BLaER1 treated with 17β-estradiol and CSF1 and Interleukin-3, amounts not matched to agents 10 nM and 100 nM (cell line): ENCODE measurements around the gene PTPRM.

Experiments used
- H3K27ac ChIP-seq, 11 experiments: shearing (Covaris generic); formaldehyde crosslinking; 2 replicates each; pipeline ENCODE4 v1.8.1; 2022
- H3K27me3 ChIP-seq, 11 experiments: shearing (Covaris generic); formaldehyde crosslinking; 2 replicates each; pipeline ENCODE4 v1.8.1; 2022
- H3K36me3 ChIP-seq, 11 experiments: shearing (Covaris generic); formaldehyde crosslinking; 2 replicates each; pipeline ENCODE4 v1.8.1; 2022
- H3K4me1 ChIP-seq, 10 experiments: shearing (Covaris generic); formaldehyde crosslinking; 2 replicates each; pipeline ENCODE4 v1.8.1; 2022
- H3K4me2 ChIP-seq, 11 experiments: shearing (Covaris generic); formaldehyde crosslinking; 2 replicates each; pipeline ENCODE4 v1.8.1; 2022
- H3K4me3 ChIP-seq, 10 experiments: shearing (Covaris generic); formaldehyde crosslinking; 2 replicates each; pipeline ENCODE4 v1.8.1; 2022
- H3K9ac ChIP-seq, 11 experiments: shearing (Covaris generic); formaldehyde crosslinking; 2 replicates each; pipeline ENCODE4 v1.8.1; 2022
- H3K9me3 ChIP-seq, 11 experiments: shearing (Covaris generic); formaldehyde crosslinking; replicated peaks in 1 of 11; 2 replicates each; pipeline ENCODE4 v1.8.1; 2022
- H4K20me1 ChIP-seq, 11 experiments: shearing (Covaris generic); formaldehyde crosslinking; 2 replicates each; pipeline ENCODE4 v1.8.1; 2022
- Cebpa-rat ChIP-seq, 11 experiments: shearing (Covaris generic); IDR thresholded peaks; 2 replicates each; pipeline ENCODE4 v1.8.1; 2022

The PTPRM gene

GRCh38 chr18:7678801-7679200 is 111.7 kb downstream of the PTPRM start:
- Histone ChIP-seq H4K20me1 (no peaks in the 10 kb centered on the region; a peak in 1 of 22 replicates), H3K36me3 (no peaks in the 10 kb centered on the region), H3K4me1 (0 out of 20 replicates have a peak, but pooled peaks cover 0 to 6% (median 0%) of the 10 kb centered on the region in 10 experiments), H3K27ac (no peak overlapping the region), H3K4me3 (no peak overlapping the region), H3K9ac (no peak overlapping the region), H3K9me3 (no peaks in the 10 kb centered on the region), H3K27me3 (no peaks in the 10 kb centered on the region), H3K4me2 (no peak overlapping the region)
- no peak for TF ChIP-seq Cebpa-rat (IDR thresholded peaks at IDR 0.05)

- Histone ChIP-seq H3K4me2 (peak overlapping the region in 3 of 11 experiments; percentile 4 to 15 (median 5); a peak in 2 of 22 replicates), H3K36me3 (no peaks in the 10 kb centered on the region), H3K9ac (no peak overlapping the region), H3K4me1 (0 out of 20 replicates have a peak, but pooled peaks cover 0 to 6% (median 0%) of the 10 kb centered on the region in 10 experiments), H3K27ac (no peak overlapping the region), H4K20me1 (no peaks in the 10 kb centered on the region; a peak in 1 of 22 replicates), H3K4me3 (no peak overlapping the region), H3K27me3 (no peaks in the 10 kb centered on the region), H3K9me3 (no peaks in the 10 kb centered on the region)
- no peak for TF ChIP-seq Cebpa-rat (IDR thresholded peaks at IDR 0.05)
Observed at GRCh38 chr18:7681298-7681697, 114.2 kb downstream of the PTPRM start.

GRCh38 chr18:7682321-7682720 is 115.2 kb downstream of the PTPRM start:
- no peak overlapping the region for H3K27ac ChIP-seq
- no peaks in the 10 kb centered on the region for H3K27me3 ChIP-seq
- no peaks in the 10 kb centered on the region for H3K36me3 ChIP-seq
- 0 out of 20 replicates have a peak, but pooled peaks cover 0 to 6% (median 0%) of the 10 kb centered on the region in 10 experiments for H3K4me1 ChIP-seq
- H4K20me1 ChIP-seq: no peaks in the 10 kb centered on the region; a peak in 1 of 22 replicates
- TF ChIP-seq Cebpa-rat (IDR thresholded peaks at IDR 0.05): no peak
- H3K4me3 ChIP-seq: no peak overlapping the region
- no peak overlapping the region for H3K4me2 ChIP-seq
- H3K9me3 ChIP-seq: no peaks in the 10 kb centered on the region
- no peak overlapping the region for H3K9ac ChIP-seq

- Histone ChIP-seq H3K9ac (no peak overlapping the region), H3K4me2 (no peak overlapping the region), H3K4me1 (0 out of 20 replicates have a peak, but pooled peaks cover 0 to 6% (median 0%) of the 10 kb centered on the region in 10 experiments), H3K27ac (no peak overlapping the region), H4K20me1 (no peaks in the 10 kb centered on the region; a peak in 1 of 22 replicates), H3K27me3 (no peaks in the 10 kb centered on the region), H3K36me3 (no peaks in the 10 kb centered on the region), H3K9me3 (no peaks in the 10 kb centered on the region), H3K4me3 (no peak overlapping the region)
- no peak for TF ChIP-seq Cebpa-rat (IDR thresholded peaks at IDR 0.05)
Observed at GRCh38 chr18:7683753-7684152, 116.6 kb downstream of the PTPRM start.

- no peaks in the 10 kb centered on the region for H3K27me3 ChIP-seq
- no peak overlapping the region for H3K4me2 ChIP-seq
- no peaks in the 10 kb centered on the region; a peak in 1 of 22 replicates for H4K20me1 ChIP-seq
- H3K9me3 ChIP-seq: no peaks in the 10 kb centered on the region
- H3K36me3 ChIP-seq: no peaks in the 10 kb centered on the region
- H3K27ac ChIP-seq: no peak overlapping the region
- H3K4me1 ChIP-seq: 0 out of 20 replicates have a peak, but pooled peaks cover 0 to 6% (median 0%) of the 10 kb centered on the region in 10 experiments
- H3K4me3 ChIP-seq: no peak overlapping the region
- no peak for TF ChIP-seq Cebpa-rat (IDR thresholded peaks at IDR 0.05)
- H3K9ac ChIP-seq: no peak overlapping the region
Observed at GRCh38 chr18:7684357-7684756, 117.2 kb downstream of the PTPRM start.

- H3K27me3 ChIP-seq: no peaks in the 10 kb centered on the region
- H3K9me3 ChIP-seq: no peaks in the 10 kb centered on the region
- no peaks in the 10 kb centered on the region for H3K36me3 ChIP-seq
- no peak for TF ChIP-seq Cebpa-rat (IDR thresholded peaks at IDR 0.05)
- H3K27ac ChIP-seq: no peak overlapping the region
- H3K4me1 ChIP-seq: 0 out of 20 replicates have a peak, but pooled peaks cover 0 to 6% (median 0%) of the 10 kb centered on the region in 10 experiments
- H3K4me3 ChIP-seq: no peak overlapping the region
- no peak overlapping the region for H3K4me2 ChIP-seq
- no peak overlapping the region for H3K9ac ChIP-seq
- H4K20me1 ChIP-seq: no peaks in the 10 kb centered on the region; a peak in 1 of 22 replicates
Observed at GRCh38 chr18:7684966-7685365, 117.8 kb downstream of the PTPRM start.

- Histone ChIP-seq H3K27me3 (no peaks in the 10 kb centered on the region), H3K27ac (no peak overlapping the region), H3K36me3 (no peaks in the 10 kb centered on the region), H4K20me1 (no peaks in the 10 kb centered on the region), H3K4me3 (no peak overlapping the region), H3K4me1 (0 out of 20 replicates have a peak, but pooled peaks cover 0 to 4% (median 0%) of the 10 kb centered on the region in 10 experiments), H3K9me3 (no peaks in the 10 kb centered on the region), H3K9ac (no peak overlapping the region), H3K4me2 (no peak overlapping the region)
- no peak for TF ChIP-seq Cebpa-rat (IDR thresholded peaks at IDR 0.05)
Observed at GRCh38 chr18:7686278-7686677, 119.2 kb downstream of the PTPRM start.

- Histone ChIP-seq H3K4me3 (no peak overlapping the region), H3K9ac (no peak overlapping the region), H3K4me2 (no peak overlapping the region)
Observed at GRCh38 chr18:7688580-7688979, 121.5 kb downstream of the PTPRM start.

GRCh38 chr18:7691206-7691605 is 124.1 kb downstream of the PTPRM start:
- Histone ChIP-seq H3K9me3 (no peaks in the 10 kb centered on the region), H3K27ac (no peak overlapping the region), H3K9ac (no peak overlapping the region), H3K4me2 (no peak overlapping the region), H3K27me3 (no peaks in the 10 kb centered on the region), H3K4me3 (no peak overlapping the region), H3K4me1 (no peaks in the 10 kb centered on the region), H4K20me1 (no peaks in the 10 kb centered on the region), H3K36me3 (no peaks in the 10 kb centered on the region)
- no peak for TF ChIP-seq Cebpa-rat (IDR thresholded peaks at IDR 0.05)

More at GRCh38 chr18:7688580-7688979, 121.5 kb downstream of the PTPRM start:
- no peaks in the 10 kb centered on the region for H3K4me1 ChIP-seq
- H3K36me3 ChIP-seq: no peaks in the 10 kb centered on the region
- no peaks in the 10 kb centered on the region for H4K20me1 ChIP-seq
- H3K27me3 ChIP-seq: no peaks in the 10 kb centered on the region
- no peak for TF ChIP-seq Cebpa-rat (IDR thresholded peaks at IDR 0.05)
- no peaks in the 10 kb centered on the region for H3K9me3 ChIP-seq
- no peak overlapping the region for H3K27ac ChIP-seq

GRCh38 chr18:7696780-7697179 is 129.7 kb downstream of the PTPRM start:
- no peak for TF ChIP-seq Cebpa-rat (IDR thresholded peaks at IDR 0.05)
- no peak overlapping the region for H3K9ac ChIP-seq
- no peaks in the 10 kb centered on the region for H3K9me3 ChIP-seq
- H3K27ac ChIP-seq: no peak overlapping the region
- H3K4me1 ChIP-seq: no peaks in the 10 kb centered on the region
- H3K27me3 ChIP-seq: no peaks in the 10 kb centered on the region
- H3K4me3 ChIP-seq: no peak overlapping the region
- no peaks in the 10 kb centered on the region for H4K20me1 ChIP-seq
- H3K4me2 ChIP-seq: no peak overlapping the region
- no peaks in the 10 kb centered on the region for H3K36me3 ChIP-seq
